GM23248 (cell line): Measurements from ENCODE around the gene GYG2. TPM values are rescaled to one million over a fixed set of nuclear protein-coding genes. Genes with fewer than 3 reads are reported as not detected.
"Not testable (repeated sequence)": the region's sequence is repeated elsewhere in the genome, so short reads cannot be mapped to it uniquely, and the experiment has no call there.

Experiments
- DNase-seq: peaks from one replicate; pipeline ENCODE4 v3.0.0-alpha.2; 2015
- H2AFZ ChIP-seq: fragments of 200-600 bp; sonication (generic); 2 replicates; pipeline ENCODE4 v1.6.1; 2016; ENCODE audit warnings: antibody characterized with exemption
- H3F3A ChIP-seq: fragments of 200-600 bp; sonication (generic); 2 replicates; pipeline ENCODE4 v1.6.1; 2016; ENCODE audit warnings: mild to moderate bottlenecking, antibody characterized with exemption, mixed run types; ENCODE audit not compliant: insufficient read depth
- H3K27ac ChIP-seq: fragments of 200-600 bp; sonication (generic); 2 replicates; pipeline ENCODE4 v1.5.1; 2016; ENCODE audit warnings: mild to moderate bottlenecking
- H3K27me3 ChIP-seq: fragments of 200-600 bp; sonication (generic); replicated peaks from 2 replicates; pipeline ENCODE4 v1.6.1; 2016; ENCODE audit warnings: mild to moderate bottlenecking; ENCODE audit not compliant: insufficient read depth
- H3K36me3 ChIP-seq: fragments of 200-600 bp; sonication (generic); 2 replicates; pipeline ENCODE4 v1.6.1; 2016; ENCODE audit warnings: low read depth, mild to moderate bottlenecking
- H3K4me1 ChIP-seq: fragments of 200-600 bp; sonication (generic); 2 replicates; pipeline ENCODE4 v1.6.1; 2016; ENCODE audit warnings: mild to moderate bottlenecking; ENCODE audit not compliant: insufficient read depth
- H3K4me2 ChIP-seq: fragments of 200-600 bp; sonication (generic); one replicate; pipeline ENCODE4 v1.6.1; 2016; ENCODE audit warnings: mild to moderate bottlenecking; ENCODE audit not compliant: unreplicated experiment
- H3K4me3 ChIP-seq: fragments of 200-600 bp; sonication (generic); 2 replicates; pipeline ENCODE4 v1.5.1; 2016; ENCODE audit warnings: mild to moderate bottlenecking
- H3K79me2 ChIP-seq: fragments of 200-600 bp; sonication (generic); 2 replicates; pipeline ENCODE4 v1.6.1; 2016; ENCODE audit warnings: mild to moderate bottlenecking; ENCODE audit not compliant: insufficient read depth
- H3K9ac ChIP-seq: fragments of 200-600 bp; sonication (generic); 2 replicates; pipeline ENCODE4 v1.6.1; 2016; ENCODE audit warnings: mild to moderate bottlenecking
- H3K9me2 ChIP-seq: fragments of 200-600 bp; sonication (generic); 2 replicates; pipeline ENCODE4 v1.6.1; 2016; ENCODE audit warnings: mixed run types, mild to moderate bottlenecking, moderate library complexity; ENCODE audit not compliant: insufficient read depth
- H3K9me3 ChIP-seq: fragments of 200-600 bp; sonication (generic); one replicate; pipeline ENCODE4 v1.6.1; 2017; ENCODE audit warnings: low read depth
- H4K20me1 ChIP-seq: fragments of 200-600 bp; sonication (generic); 2 replicates; pipeline ENCODE4 v1.6.0; 2016; ENCODE audit not compliant: insufficient read depth
- EZH2 ChIP-seq: fragments of 200-600 bp; sonication (generic); IDR thresholded peaks from 2 replicates; pipeline ENCODE4 v1.6.1; 2018; ENCODE audit warnings: antibody characterized with exemption, mild to moderate bottlenecking; ENCODE audit not compliant: insufficient read depth, poor library complexity, severe bottlenecking
- EZH2phosphoT487 ChIP-seq: fragments of 200-600 bp; sonication (generic); IDR thresholded peaks from 2 replicates; pipeline ENCODE4 v1.6.1; 2018; ENCODE audit warnings: antibody characterized with exemption, moderate library complexity, mild to moderate bottlenecking, low read depth; ENCODE audit not compliant: insufficient read depth
- WGBS, 2 experiments: methylation state at CpG; one replicate each; pipeline ENCODE4 v1.1.6; 2015 to 2017; ENCODE audit warnings: low lambda C conversion rate in 2 of 2, low coverage in 1 of 2; ENCODE audit errors: missing lambda C conversion rate in 2 of 2; 5-methylcytosine and 5-hydroxymethylcytosine counted together
- in situ Hi-C: fragments of 300-500 bp; cut with MboI; formaldehyde crosslinking; loops from 2 replicates; pipeline ENCODE4 v1.15.0; 2020
- polyA plus RNA-seq: library from polyadenylated mRNA; unstranded; fragments of >200 nt; fragmentation: Nextera tagmentation; extraction: Ambion mirVana; gene quantifications from 2 replicates; pipeline ENCODE4 v1.2.1, GENCODE V29; 2016
- total RNA-seq: library from RNA; depleted of rRNA; stranded (reverse); fragments of >200 nt; shearing (Covaris generic); gene quantifications from 2 replicates; pipeline ENCODE4 v1.2.3, GENCODE V29; 2014

Gene GYG2
- total and polyA plus RNA-seq, 2 experiments from 2014 or later: 0.43 to 0.86 TPM

- no peak overlapping the region for H2AFZ ChIP-seq
- no peaks in the 10 kb centered on the region for H4K20me1 ChIP-seq
- peaks cover 12% of the 10 kb centered on the region for H3K4me1 ChIP-seq
- no peak overlapping the region for H3K9ac ChIP-seq
- H3K9me3 ChIP-seq: no peaks in the 10 kb centered on the region
- no peaks in the 10 kb centered on the region for H3K79me2 ChIP-seq
- no peak overlapping the region for H3K27ac ChIP-seq
- H3K9me2 ChIP-seq: no peaks in the 10 kb centered on the region
- H3K27me3 ChIP-seq: no peaks in the 10 kb centered on the region
- no peaks in the 10 kb centered on the region for H3K36me3 ChIP-seq
- no peak overlapping the region for H3K4me3 ChIP-seq
- in situ Hi-C loops: no loop called here
- no peak for TF ChIP-seq EZH2
- no peak for TF ChIP-seq EZH2phosphoT487
- 75 to 79% methylated on average over 4 of the region's 4 CpGs for WGBS, 2 experiments
- no peak overlapping the region for H3K4me2 ChIP-seq
- no peak for DNase-seq
- H3F3A ChIP-seq: peaks cover 20% of the 10 kb centered on the region
Observed at GRCh38 chrX:2801223-2801622, 27.5 kb upstream of the GYG2 start.

GRCh38 chrX:2802376-2803090 is 26.2 kb upstream of the GYG2 start:
- H4K20me1 ChIP-seq, H3K9me2 ChIP-seq, H3K9me3 ChIP-seq, H3K36me3 ChIP-seq, H3K4me2 ChIP-seq, in situ Hi-C loops, H3K79me2 ChIP-seq, H2AFZ ChIP-seq, H3K27me3 ChIP-seq, H3K4me3 ChIP-seq: not testable (repeated sequence)
- Histone ChIP-seq H3F3A (peaks cover 20% of the 10 kb centered on the region), H3K4me1 (peaks cover 12% of the 10 kb centered on the region), H3K9ac (peak overlapping the region; percentile 36), H3K27ac (peak overlapping the region; percentile 65)
- DNase-seq: peak; percentile 46
- 45 to 47% methylated on average over 18 of the region's 18 CpGs for WGBS, 2 experiments

- DNase-seq, H2AFZ ChIP-seq, H3K4me2 ChIP-seq, H3K79me2 ChIP-seq, H4K20me1 ChIP-seq, H3K9ac ChIP-seq, in situ Hi-C loops, H3K36me3 ChIP-seq, H3K9me2 ChIP-seq, H3K4me3 ChIP-seq, H3K27me3 ChIP-seq, H3K9me3 ChIP-seq: not testable (repeated sequence)
- 72 to 94% methylated on average over 6 of the region's 8 CpGs for WGBS, 2 experiments
- Histone ChIP-seq H3K27ac (peak overlapping the region; percentile 92), H3F3A (peaks cover 20% of the 10 kb centered on the region), H3K4me1 (peaks cover 12% of the 10 kb centered on the region)
Observed at GRCh38 chrX:2803486-2803885, 25.2 kb upstream of the GYG2 start.

GRCh38 chrX:2804106-2804843 is 24.5 kb upstream of the GYG2 start:
- H3K9me3 ChIP-seq, H3K36me3 ChIP-seq, H3K4me3 ChIP-seq, H3K27me3 ChIP-seq, in situ Hi-C loops, H4K20me1 ChIP-seq, H3K9me2 ChIP-seq, H3K79me2 ChIP-seq, H2AFZ ChIP-seq: not testable (repeated sequence)
- peak overlapping the region; percentile 92 for H3K27ac ChIP-seq
- DNase-seq: peak; percentile 50
- peak overlapping the region; percentile 72 for H3K9ac ChIP-seq
- peaks cover 20% of the 10 kb centered on the region for H3F3A ChIP-seq
- peak overlapping the region; percentile 26 for H3K4me2 ChIP-seq
- 24 to 46% methylated on average over 12 to 16 of the region's 18 CpGs for WGBS, 2 experiments
- peaks cover 12% of the 10 kb centered on the region for H3K4me1 ChIP-seq

- Histone ChIP-seq H3K4me1 (peaks cover 12% of the 10 kb centered on the region), H3K27ac (peak overlapping the region; percentile 92), H3K9ac (peak overlapping the region; percentile 72), H3K4me2 (peak overlapping the region; percentile 26), H2AFZ (peak overlapping the region; percentile 51; the same call in 1 of the 2 replicates), H3K4me3 (peak overlapping the region; percentile 42), H3F3A (peaks cover 20% of the 10 kb centered on the region)
- H3K9me2 ChIP-seq, H3K79me2 ChIP-seq, H3K9me3 ChIP-seq, H3K36me3 ChIP-seq, in situ Hi-C loops, H4K20me1 ChIP-seq, H3K27me3 ChIP-seq: not testable (repeated sequence)
- peak; percentile 80 for DNase-seq
- WGBS, 2 experiments: 8 to 11% methylated on average over 7 to 13 of the region's 20 CpGs
Observed at GRCh38 chrX:2804858-2805257, 23.9 kb upstream of the GYG2 start.
